Fibroblast of pulmonary artery (primary cell): ENCODE measurements around the gene HEBP2.

Experiments used
- DNase-seq: peaks from one replicate; pipeline ENCODE4 v3.0.0-alpha.2; 2010; ENCODE audit warnings: low read depth
- H3K4me3 ChIP-seq: replicated peaks from 2 replicates; pipeline ENCODE4 v1.5.1; 2011; ENCODE audit warnings: low read depth, mild to moderate bottlenecking, control low read depth, low read length, moderate library complexity
- CTCF ChIP-seq: IDR thresholded peaks from 2 replicates; pipeline ENCODE4 v1.5.1; 2011; ENCODE audit warnings: mild to moderate bottlenecking, control low read depth, low read length, inconsistent platforms; ENCODE audit errors: missing control alignments

Gene HEBP2

GRCh38 chr6:138430361-138431145 lies 26.5 kb downstream of the HEBP2 start:
- no peak for TF ChIP-seq CTCF
- no peak for DNase-seq
- no peak overlapping the region for H3K4me3 ChIP-seq

- no peak overlapping the region for H3K4me3 ChIP-seq
- TF ChIP-seq CTCF, result no peak
- no peak for DNase-seq
These were observed 27.4 kb downstream of the HEBP2 start for GRCh38 chr6:138431256-138432062.

GRCh38 chr6:138432063-138432356 lies 28.0 kb downstream of the HEBP2 start:
- no peak for DNase-seq
- no peak for TF ChIP-seq CTCF
- no peak overlapping the region for H3K4me3 ChIP-seq

- no peak overlapping the region for H3K4me3 ChIP-seq
- no peak for TF ChIP-seq CTCF
- DNase-seq, result no peak
These were observed 30.1 kb downstream of the HEBP2 start for GRCh38 chr6:138434096-138434495.

- H3K4me3 ChIP-seq, result no peak overlapping the region
- no peak for TF ChIP-seq CTCF
- no peak for DNase-seq
These were observed 30.9 kb downstream of the HEBP2 start for GRCh38 chr6:138434925-138435324.

GRCh38 chr6:138439546-138439945 lies 35.5 kb downstream of the HEBP2 start:
- no peak for DNase-seq
- no peak overlapping the region for H3K4me3 ChIP-seq
- no peak for TF ChIP-seq CTCF
